ENCODE results near the gene TAL1. TPM values are rescaled to one million over a fixed set of nuclear protein-coding genes. Genes with fewer than 3 reads are reported as not detected.
A peak's percentile ranks its signal among the peaks of the same experiment; 100 is the strongest.

The TAL1 gene
- total and polyA plus RNA-seq, 10 of the 15 experiments (the other 5 are each of a cell fraction or from before 2014, with no cell fraction given) = 0.05 TPM; not detected in 9

DNA sequence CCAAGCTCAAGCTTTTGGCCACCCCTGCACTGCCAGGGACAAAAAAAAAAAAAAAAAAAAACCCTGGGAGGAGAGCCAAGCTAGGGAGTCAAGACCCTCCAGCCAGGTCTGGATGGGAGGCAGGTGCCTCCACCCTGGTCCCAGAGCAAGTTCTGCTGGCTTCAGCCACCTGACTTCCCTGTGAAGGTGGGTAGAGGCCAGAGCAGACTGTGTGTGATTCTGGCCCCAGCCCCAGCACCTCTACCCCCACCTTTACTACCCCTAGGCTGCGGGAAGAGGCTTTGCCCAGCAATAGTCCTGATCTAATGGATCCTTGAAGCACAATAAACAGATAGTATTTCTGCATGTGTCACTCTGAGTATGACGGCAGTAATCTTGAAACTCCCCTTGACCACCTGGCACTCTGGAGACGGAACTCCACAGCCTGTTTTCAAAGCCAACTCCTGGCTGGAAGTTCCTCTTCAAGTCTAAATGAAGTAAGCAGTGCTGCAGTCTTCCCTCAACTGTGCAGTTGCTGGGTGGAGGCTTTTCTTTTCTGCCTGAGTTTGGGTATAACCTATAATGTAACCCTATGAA, 51.9 kb downstream of the TAL1 start:
- no peak overlapping the region for H3K9ac ChIP-seq (ENCODE audit: control insufficient read depth, insufficient read depth, low read length)
- WGBS (ENCODE audit: insufficient coverage, insufficient replicate concordance, low lambda C conversion rate, missing lambda C conversion rate) = 38% methylated on average over 3 of the region's 3 CpGs

More for the DNA sequence above, 51.9 kb downstream of the TAL1 start:
- Histone ChIP-seq H3K4me3 (no peak overlapping the region), H3K9me3 (replicated peaks; ENCODE audit: control insufficient read depth, insufficient read depth, low read length) (no peaks in the 10 kb centered on the region), H3K36me3 (ENCODE audit: control insufficient read depth in 2 of 2, insufficient read depth in 2 of 2, low read length in 1 of 2) (no peaks in the 10 kb centered on the region), H4K20me1 (ENCODE audit: control insufficient read depth, insufficient read depth) (no peaks in the 10 kb centered on the region), H3K4me1 (ENCODE audit: control insufficient read depth, insufficient read depth, low read length) (peaks cover 3% of the 10 kb centered on the region; the same call in 1 of the 2 replicates), H3K27me3 (replicated peaks in 1 of 2; ENCODE audit: control insufficient read depth in 2 of 2, insufficient read depth in 2 of 2, low read length in 1 of 2) (no peaks in the 10 kb centered on the region), H3K79me2 (ENCODE audit: control insufficient read depth, insufficient read depth, low read length) (no peaks in the 10 kb centered on the region), H3K27ac (ENCODE audit: control insufficient read depth, insufficient read depth) (no peak overlapping the region), H3K4me2 (ENCODE audit: control insufficient read depth, insufficient read depth) (0 out of 2 replicates have a peak overlapping the region, but pooled peaks have one; percentile 72), H2AFZ (ENCODE audit: control insufficient read depth, low read depth, low read length) (no peak overlapping the region)
- RAD21 ChIA-PET (ENCODE audit: unreplicated experiment) = interaction anchor here (0.8 to 2.3 kb wide), 6 partner anchors 10 to 495 kb away, joined by 3 to 19 read pairs (median 6); partner anchors contain the start of genes FOXD2 and PDZK1IP1
- SMC1A ChIA-PET (ENCODE audit: uncharacterized antibody, unreplicated experiment) = interaction anchor here (1.4 to 2.7 kb wide), 2 partner anchors 11 to 83 kb away, joined by 5 to 20 read pairs; no protein-coding TSS in a partner anchor
- DNase-seq (ENCODE audit: low read depth, low spot score) = no peak
- TF ChIP-seq, protein P1, sequence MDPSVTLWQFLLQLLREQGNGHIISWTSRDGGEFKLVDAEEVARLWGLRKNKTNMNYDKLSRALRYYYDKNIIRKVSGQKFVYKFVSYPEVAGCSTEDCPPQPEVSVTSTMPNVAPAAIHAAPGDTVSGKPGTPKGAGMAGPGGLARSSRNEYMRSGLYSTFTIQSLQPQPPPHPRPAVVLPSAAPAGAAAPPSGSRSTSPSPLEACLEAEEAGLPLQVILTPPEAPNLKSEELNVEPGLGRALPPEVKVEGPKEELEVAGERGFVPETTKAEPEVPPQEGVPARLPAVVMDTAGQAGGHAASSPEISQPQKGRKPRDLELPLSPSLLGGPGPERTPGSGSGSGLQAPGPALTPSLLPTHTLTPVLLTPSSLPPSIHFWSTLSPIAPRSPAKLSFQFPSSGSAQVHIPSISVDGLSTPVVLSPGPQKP (IDR thresholded peaks at IDR 0.05; ENCODE audit: low read depth, low read length) = no peak
- TF ChIP-seq RUNX3 (IDR thresholded peaks at IDR 0.05; ENCODE audit: low read length) = no peak
- no peak for TF ChIP-seq TARDBP (IDR thresholded peaks at IDR 0.05; ENCODE audit: borderline replicate concordance)
- intact Hi-C loops (cut with micrococcal nuclease; ENCODE audit: unreplicated experiment) (loop anchor here (1.0 to 10.0 kb wide), 5 partner anchors 83 to 546 kb away; partner anchors contain the start of gene FOXD2), in situ Hi-C loops (cut with MboI) (no loop called here)
- POLR2A ChIA-PET = no interaction called here
- CTCF ChIA-PET = interaction anchor here (0.8 to 6.1 kb wide), 11 partner anchors 12 to 1137 kb away, joined by 3 to 71 read pairs (median 5); partner anchors contain the start of genes FOXD2, PDZK1IP1 and STIL
- no peak for FAIRE-seq
- ATAC-seq = no peak
- no TSS peak for BruUV-seq (replicated peaks)

Data from GM12878 (cell line).